ENCODE data around the gene DCHS1. TPM values are rescaled to one million over a fixed set of nuclear protein-coding genes. Genes with fewer than 3 reads are reported as not detected.

Gene DCHS1
- total RNA-seq, 3 donors from 2014 or later = 7.2 to 18.0 (median 13.8) TPM

- H3K27me3 ChIP-seq = no peaks in the 10 kb centered on the region
- TF ChIP-seq POLR2AphosphoS5 (IDR thresholded peaks at IDR 0.05) (peak in 1 of 3 donors; percentile 16), CTCF (IDR thresholded peaks at IDR 0.05) (no peak)
- H3K36me3 ChIP-seq = no peaks in the 10 kb centered on the region
- H3K9me3 ChIP-seq = no peaks in the 10 kb centered on the region
- peak overlapping the region; percentile 89 to 91 for H3K27ac ChIP-seq
- peak overlapping the region; percentile 71 to 79 (median 78) for H3K4me3 ChIP-seq
- H3K4me1 ChIP-seq = no peaks in the 10 kb centered on the region
- DNase-seq (ENCODE audit: low spot score in 2 of 2) = no peak
- intact Hi-C loops (cut with DNase I; ENCODE audit: low total_unique reads) = no loop called here
Measured at GRCh38 chr11:6618117-6619003, 37.2 kb downstream of the DCHS1 start.

GRCh38 chr11:6617315-6617781 is 38.3 kb downstream of the DCHS1 start:
- H3K9me3 ChIP-seq = no peaks in the 10 kb centered on the region
- no peaks in the 10 kb centered on the region for H3K4me1 ChIP-seq
- intact Hi-C loops (cut with DNase I; ENCODE audit: low total_unique reads) = no loop called here
- peak overlapping the region; percentile 25 to 43 for H3K27ac ChIP-seq
- H3K36me3 ChIP-seq = no peaks in the 10 kb centered on the region
- no peak for DNase-seq (ENCODE audit: low spot score in 2 of 2)
- H3K4me3 ChIP-seq = peak overlapping the region in 1 of 3 donors; percentile 71
- no peaks in the 10 kb centered on the region for H3K27me3 ChIP-seq
- no peak for TF ChIP-seq CTCF (IDR thresholded peaks at IDR 0.05)
- no peak for TF ChIP-seq POLR2AphosphoS5 (IDR thresholded peaks at IDR 0.05)
- TF ChIP-seq POLR2A (IDR thresholded peaks at IDR 0.05) = no peak

- Histone ChIP-seq H3K4me1 (no peaks in the 10 kb centered on the region), H3K9me3 (no peaks in the 10 kb centered on the region), H3K27me3 (no peaks in the 10 kb centered on the region), H3K4me3 (no peak overlapping the region), H3K36me3 (no peaks in the 10 kb centered on the region), H3K27ac (no peak overlapping the region)
- TF ChIP-seq POLR2AphosphoS5 (IDR thresholded peaks at IDR 0.05) = no peak
- TF ChIP-seq POLR2A (IDR thresholded peaks at IDR 0.05) = no peak
- no peak for TF ChIP-seq CTCF (IDR thresholded peaks at IDR 0.05)
- intact Hi-C loops (cut with DNase I; ENCODE audit: low total_unique reads) = no loop called here
- DNase-seq (ENCODE audit: low spot score in 2 of 2) = no peak
Measured at GRCh38 chr11:6616596-6617250, 38.9 kb downstream of the DCHS1 start.

- no peaks in the 10 kb centered on the region for H3K27me3 ChIP-seq
- H3K9me3 ChIP-seq = no peaks in the 10 kb centered on the region
- no peak for TF ChIP-seq POLR2A (IDR thresholded peaks at IDR 0.05)
- no peak for DNase-seq (ENCODE audit: low spot score in 2 of 2)
- no peak overlapping the region for H3K4me3 ChIP-seq
- intact Hi-C loops (cut with DNase I; ENCODE audit: low total_unique reads) = no loop called here
- no peaks in the 10 kb centered on the region for H3K4me1 ChIP-seq
- no peaks in the 10 kb centered on the region for H3K36me3 ChIP-seq
- no peak overlapping the region for H3K27ac ChIP-seq
Measured at GRCh38 chr11:6615882-6616585, 39.6 kb downstream of the DCHS1 start.

GRCh38 chr11:6615046-6615445 is 40.6 kb downstream of the DCHS1 start:
- intact Hi-C loops (cut with DNase I; ENCODE audit: low total_unique reads) = no loop called here
- TF ChIP-seq POLR2A (IDR thresholded peaks at IDR 0.05) (no peak), CTCF (IDR thresholded peaks at IDR 0.05) (no peak), POLR2AphosphoS5 (IDR thresholded peaks at IDR 0.05) (no peak)
- Histone ChIP-seq H3K9me3 (no peaks in the 10 kb centered on the region), H3K27ac (no peak overlapping the region), H3K27me3 (no peaks in the 10 kb centered on the region), H3K4me1 (no peaks in the 10 kb centered on the region), H3K36me3 (peaks cover 4% of the 10 kb centered on the region), H3K4me3 (no peak overlapping the region)
- DNase-seq (ENCODE audit: low spot score in 2 of 2) = no peak
